Activated CD4-positive, alpha-beta T cell treated with anti-CD3 and anti-CD28 coated beads, Interleukin-2, amount 50 U/mL, for 4 hours (primary cell): ENCODE measurements around the gene PPP2R3C.
"Not testable (repeated sequence)": the region's sequence is repeated elsewhere in the genome, so short reads cannot be mapped to it uniquely, and the experiment has no call there.

Experiments used
- DNase-seq, 2 experiments: peaks; one replicate each; pipeline ENCODE4 v3.0.0-alpha.2; 2020

Gene PPP2R3C

GRCh38 chr14:35050652-35051051 lies 71.1 kb downstream of the PPP2R3C start:
- DNase-seq = no peak

- DNase-seq = no peak
Measured at GRCh38 chr14:35047976-35048513, 73.7 kb downstream of the PPP2R3C start.

GRCh38 chr14:35046751-35047536 lies 74.8 kb downstream of the PPP2R3C start:
- DNase-seq = peak; percentile 20 to 26

GRCh38 chr14:35046048-35046750 lies 75.6 kb downstream of the PPP2R3C start, which contains the start of gene FAM177A1:
Gene FAM177A1, plus strand, starts transcription at chr14:35046272. Its CDS starts 192 bp downstream, at chr14:35046464.
- DNase-seq = peak; percentile 98

- DNase-seq = no peak
Measured at GRCh38 chr14:35045798-35046047, 76.1 kb downstream of the PPP2R3C start.

- DNase-seq = no peak
Measured at GRCh38 chr14:35044939-35045797, 76.6 kb downstream of the PPP2R3C start.

GRCh38 chr14:35043046-35043445 lies 78.7 kb downstream of the PPP2R3C start:
- no peak for DNase-seq

GRCh38 chr14:35042632-35043031 lies 79.2 kb downstream of the PPP2R3C start:
- DNase-seq = no peak

GRCh38 chr14:35038312-35038711 lies 83.5 kb downstream of the PPP2R3C start:
- not testable (repeated sequence) for DNase-seq
